ENCODE data around the gene CARHSP1. TPM values are rescaled to one million over a fixed set of nuclear protein-coding genes. Genes with fewer than 3 reads are reported as not detected.
A peak's percentile ranks its signal among the peaks of the same experiment; 100 is the strongest.

Gene CARHSP1
- total RNA-seq, 1 donor from 2014 or later = 115 TPM

- Histone ChIP-seq H3K4me2 (no peak overlapping the region), H3K4me3 (no peak overlapping the region), H3K27me3 (no peaks in the 10 kb centered on the region), H3K27ac (no peak overlapping the region), H3K79me2 (ENCODE audit: low read depth) (peaks cover 32% of the 10 kb centered on the region), H3K36me3 (no peaks in the 10 kb centered on the region), H2AFZ (replicated peaks) (no peak overlapping the region), H4K20me1 (ENCODE audit: low read depth) (peaks cover 68% of the 10 kb centered on the region), H3K9ac (no peak overlapping the region), H3K4me1 (no peaks in the 10 kb centered on the region), H3F3A (ENCODE audit: low read depth) (peaks cover 10% of the 10 kb centered on the region), H3K9me3 (ENCODE audit: low read depth) (no peaks in the 10 kb centered on the region)
- peaks cover 35% of the 10 kb centered on the region for H3K36me3 Mint-ChIP-seq
- no peak overlapping the region for H3K4me3 Mint-ChIP-seq
- H3K27ac Mint-ChIP-seq = no peak overlapping the region
- H3K9me3 Mint-ChIP-seq = no peaks in the 10 kb centered on the region
- DNase-seq (ENCODE audit: low spot score) = no peak
- TF ChIP-seq, protein P1, sequence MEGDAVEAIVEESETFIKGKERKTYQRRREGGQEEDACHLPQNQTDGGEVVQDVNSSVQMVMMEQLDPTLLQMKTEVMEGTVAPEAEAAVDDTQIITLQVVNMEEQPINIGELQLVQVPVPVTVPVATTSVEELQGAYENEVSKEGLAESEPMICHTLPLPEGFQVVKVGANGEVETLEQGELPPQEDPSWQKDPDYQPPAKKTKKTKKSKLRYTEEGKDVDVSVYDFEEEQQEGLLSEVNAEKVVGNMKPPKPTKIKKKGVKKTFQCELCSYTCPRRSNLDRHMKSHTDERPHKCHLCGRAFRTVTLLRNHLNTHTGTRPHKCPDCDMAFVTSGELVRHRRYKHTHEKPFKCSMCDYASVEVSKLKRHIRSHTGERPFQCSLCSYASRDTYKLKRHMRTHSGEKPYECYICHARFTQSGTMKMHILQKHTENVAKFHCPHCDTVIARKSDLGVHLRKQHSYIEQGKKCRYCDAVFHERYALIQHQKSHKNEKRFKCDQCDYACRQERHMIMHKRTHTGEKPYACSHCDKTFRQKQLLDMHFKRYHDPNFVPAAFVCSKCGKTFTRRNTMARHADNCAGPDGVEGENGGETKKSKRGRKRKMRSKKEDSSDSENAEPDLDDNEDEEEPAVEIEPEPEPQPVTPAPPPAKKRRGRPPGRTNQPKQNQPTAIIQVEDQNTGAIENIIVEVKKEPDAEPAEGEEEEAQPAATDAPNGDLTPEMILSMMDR (IDR thresholded peaks at IDR 0.05) = no peak
- TF ChIP-seq EZH2 (IDR thresholded peaks at IDR 0.05) (no peak), EZH2phosphoT487 (IDR thresholded peaks at IDR 0.05) (no peak)
- H3K27me3 Mint-ChIP-seq (ENCODE audit: insufficient read depth, low read depth) = peaks cover 5% of the 10 kb centered on the region
- peaks cover 10% of the 10 kb centered on the region for H3K4me1 Mint-ChIP-seq
Measured at GRCh38 chr16:8855972-8856371, 12.8 kb downstream of the CARHSP1 start.

- Mint-ChIP-seq H3K9me3 (no peaks in the 10 kb centered on the region), H3K4me1 (peaks cover 11% of the 10 kb centered on the region), H3K4me3 (no peak overlapping the region), H3K27ac (peak overlapping the region; percentile 37), H3K36me3 (peaks cover 38% of the 10 kb centered on the region), H3K27me3 (ENCODE audit: insufficient read depth, low read depth) (peaks cover 8% of the 10 kb centered on the region)
- no peaks in the 10 kb centered on the region for H3K36me3 ChIP-seq
- H3K4me2 ChIP-seq = no peak overlapping the region
- TF ChIP-seq, protein P1 (IDR thresholded peaks at IDR 0.05) = no peak
- TF ChIP-seq EZH2 (IDR thresholded peaks at IDR 0.05) (no peak), EZH2phosphoT487 (IDR thresholded peaks at IDR 0.05) (no peak)
- no peaks in the 10 kb centered on the region for H3K9me3 ChIP-seq (ENCODE audit: low read depth)
- H2AFZ ChIP-seq (replicated peaks) = no peak overlapping the region
- no peak for DNase-seq (ENCODE audit: low spot score)
- H3K27ac ChIP-seq = no peak overlapping the region
- no peaks in the 10 kb centered on the region for H3K27me3 ChIP-seq
- peaks cover 63% of the 10 kb centered on the region for H4K20me1 ChIP-seq (ENCODE audit: low read depth)
- peaks cover 25% of the 10 kb centered on the region for H3K79me2 ChIP-seq (ENCODE audit: low read depth)
- H3F3A ChIP-seq (ENCODE audit: low read depth) = peaks cover 15% of the 10 kb centered on the region
- H3K9ac ChIP-seq = no peak overlapping the region
- H3K4me1 ChIP-seq = no peaks in the 10 kb centered on the region
- H3K4me3 ChIP-seq = no peak overlapping the region
Measured at GRCh38 chr16:8855051-8855786, 13.6 kb downstream of the CARHSP1 start.

DNA sequence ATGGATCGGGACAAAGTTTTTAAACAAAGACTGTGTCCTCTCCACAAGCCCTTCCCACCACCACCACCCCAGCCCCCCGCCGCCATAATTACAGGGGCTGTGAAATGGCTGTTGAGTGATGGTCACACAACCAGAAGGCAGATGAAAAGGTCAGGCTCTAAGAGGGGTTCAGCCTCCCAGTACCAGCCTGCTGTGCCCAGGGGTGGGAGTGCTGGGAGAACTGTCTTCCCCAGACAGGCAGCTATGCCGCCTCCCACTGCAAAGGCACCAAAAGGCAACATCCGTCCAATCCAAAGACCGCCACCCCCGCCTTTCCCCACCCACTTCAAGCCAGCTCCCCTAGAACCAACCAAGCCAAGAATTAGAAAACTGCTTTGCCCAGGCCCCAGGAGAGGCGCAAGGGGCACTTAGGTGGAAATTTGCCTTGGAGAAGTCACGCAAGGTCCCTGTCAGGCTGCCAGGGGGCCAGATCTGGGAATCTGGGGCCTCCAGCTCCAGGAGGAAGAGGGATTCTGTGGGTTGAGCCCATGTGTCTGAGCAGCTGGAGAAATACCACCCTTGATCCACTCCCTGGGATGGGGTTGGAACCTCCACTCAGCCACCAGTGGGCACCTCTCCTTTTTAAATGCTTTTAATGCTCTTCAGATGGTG, 14.4 kb downstream of the CARHSP1 start:
- Mint-ChIP-seq H3K27ac (no peak overlapping the region), H3K4me3 (no peak overlapping the region), H3K27me3 (ENCODE audit: insufficient read depth, low read depth) (peaks cover 8% of the 10 kb centered on the region), H3K36me3 (peaks cover 40% of the 10 kb centered on the region), H3K9me3 (no peaks in the 10 kb centered on the region), H3K4me1 (peaks cover 12% of the 10 kb centered on the region)
- H3K79me2 ChIP-seq (ENCODE audit: low read depth) = peaks cover 17% of the 10 kb centered on the region
- H3K27me3 ChIP-seq = no peaks in the 10 kb centered on the region
- peaks cover 56% of the 10 kb centered on the region for H4K20me1 ChIP-seq (ENCODE audit: low read depth)
- no peak overlapping the region for H3K4me3 ChIP-seq
- H3F3A ChIP-seq (ENCODE audit: low read depth) = peaks cover 19% of the 10 kb centered on the region
- TF ChIP-seq, protein P1 (IDR thresholded peaks at IDR 0.05) = no peak
- no peak overlapping the region for H3K4me2 ChIP-seq
- H3K4me1 ChIP-seq = no peaks in the 10 kb centered on the region
- no peak overlapping the region for H3K27ac ChIP-seq
- no peaks in the 10 kb centered on the region for H3K9me3 ChIP-seq (ENCODE audit: low read depth)
- DNase-seq (ENCODE audit: low spot score) = no peak
- no peaks in the 10 kb centered on the region for H3K36me3 ChIP-seq
- no peak overlapping the region for H2AFZ ChIP-seq (replicated peaks)
- no peak overlapping the region for H3K9ac ChIP-seq
